Astrocyte of the cerebellum (primary cell): ENCODE measurements around the gene CFAP299.

ENCODE experiments used
- DNase-seq: peaks from one replicate; pipeline ENCODE4 v3.0.0-alpha.2; 2011; ENCODE audit warnings: low read depth
- H3K4me3 ChIP-seq: 2 replicates; pipeline ENCODE4 v1.5.1; 2011; ENCODE audit warnings: mild to moderate bottlenecking, low read depth, low read length, moderate library complexity
- in situ Hi-C: cut with HindIII; loops from 2 replicates; pipeline ENCODE4 v1.10.0; 2017; ENCODE audit warnings: low sequenced_read_pairs
- TF ChIP-seq, protein P1 (sequence below): IDR thresholded peaks from 2 replicates; pipeline ENCODE4 v1.5.1; 2012; ENCODE audit warnings: low read length, low read depth, moderate library complexity, mild to moderate bottlenecking; ENCODE audit errors: missing control alignments

The CFAP299 gene

DNA sequence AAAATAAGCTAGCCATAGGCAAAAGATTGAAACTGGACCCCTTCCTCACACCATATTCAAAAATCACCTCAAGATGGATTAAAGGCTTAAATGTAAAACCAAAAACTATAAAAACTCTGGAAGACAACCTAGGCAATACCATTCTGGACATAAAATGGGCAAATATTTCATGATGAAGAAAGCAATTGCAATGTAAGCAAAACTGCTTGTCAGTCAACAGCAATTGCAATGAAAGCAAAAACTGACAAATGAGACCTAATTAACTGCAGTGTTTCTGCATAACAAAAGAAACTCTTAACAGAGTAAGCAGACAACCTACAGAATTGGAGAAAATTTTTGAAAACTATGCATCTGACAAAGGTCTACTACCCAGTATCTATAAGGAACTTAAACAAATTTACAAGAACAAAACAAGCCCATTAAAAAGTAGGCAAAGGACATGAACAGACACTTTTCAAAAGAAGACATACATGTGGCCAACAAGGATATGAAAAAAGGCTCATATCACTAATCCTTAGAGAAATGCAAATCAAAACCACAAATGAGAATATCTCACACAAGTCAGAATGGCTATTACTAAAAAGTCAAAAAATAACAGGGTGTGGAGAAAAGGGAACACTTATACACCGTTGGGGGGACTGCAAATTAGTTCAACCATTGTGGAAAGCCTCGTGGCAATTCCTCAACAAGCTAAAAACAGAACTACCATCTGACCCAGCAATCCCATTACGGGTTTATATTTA, 46.7 kb downstream of the CFAP299 start:
- TF ChIP-seq, protein P1, sequence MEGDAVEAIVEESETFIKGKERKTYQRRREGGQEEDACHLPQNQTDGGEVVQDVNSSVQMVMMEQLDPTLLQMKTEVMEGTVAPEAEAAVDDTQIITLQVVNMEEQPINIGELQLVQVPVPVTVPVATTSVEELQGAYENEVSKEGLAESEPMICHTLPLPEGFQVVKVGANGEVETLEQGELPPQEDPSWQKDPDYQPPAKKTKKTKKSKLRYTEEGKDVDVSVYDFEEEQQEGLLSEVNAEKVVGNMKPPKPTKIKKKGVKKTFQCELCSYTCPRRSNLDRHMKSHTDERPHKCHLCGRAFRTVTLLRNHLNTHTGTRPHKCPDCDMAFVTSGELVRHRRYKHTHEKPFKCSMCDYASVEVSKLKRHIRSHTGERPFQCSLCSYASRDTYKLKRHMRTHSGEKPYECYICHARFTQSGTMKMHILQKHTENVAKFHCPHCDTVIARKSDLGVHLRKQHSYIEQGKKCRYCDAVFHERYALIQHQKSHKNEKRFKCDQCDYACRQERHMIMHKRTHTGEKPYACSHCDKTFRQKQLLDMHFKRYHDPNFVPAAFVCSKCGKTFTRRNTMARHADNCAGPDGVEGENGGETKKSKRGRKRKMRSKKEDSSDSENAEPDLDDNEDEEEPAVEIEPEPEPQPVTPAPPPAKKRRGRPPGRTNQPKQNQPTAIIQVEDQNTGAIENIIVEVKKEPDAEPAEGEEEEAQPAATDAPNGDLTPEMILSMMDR = no peak
- H3K4me3 ChIP-seq = no peak overlapping the region
- DNase-seq = no peak
- in situ Hi-C loops = no loop called here

DNA sequence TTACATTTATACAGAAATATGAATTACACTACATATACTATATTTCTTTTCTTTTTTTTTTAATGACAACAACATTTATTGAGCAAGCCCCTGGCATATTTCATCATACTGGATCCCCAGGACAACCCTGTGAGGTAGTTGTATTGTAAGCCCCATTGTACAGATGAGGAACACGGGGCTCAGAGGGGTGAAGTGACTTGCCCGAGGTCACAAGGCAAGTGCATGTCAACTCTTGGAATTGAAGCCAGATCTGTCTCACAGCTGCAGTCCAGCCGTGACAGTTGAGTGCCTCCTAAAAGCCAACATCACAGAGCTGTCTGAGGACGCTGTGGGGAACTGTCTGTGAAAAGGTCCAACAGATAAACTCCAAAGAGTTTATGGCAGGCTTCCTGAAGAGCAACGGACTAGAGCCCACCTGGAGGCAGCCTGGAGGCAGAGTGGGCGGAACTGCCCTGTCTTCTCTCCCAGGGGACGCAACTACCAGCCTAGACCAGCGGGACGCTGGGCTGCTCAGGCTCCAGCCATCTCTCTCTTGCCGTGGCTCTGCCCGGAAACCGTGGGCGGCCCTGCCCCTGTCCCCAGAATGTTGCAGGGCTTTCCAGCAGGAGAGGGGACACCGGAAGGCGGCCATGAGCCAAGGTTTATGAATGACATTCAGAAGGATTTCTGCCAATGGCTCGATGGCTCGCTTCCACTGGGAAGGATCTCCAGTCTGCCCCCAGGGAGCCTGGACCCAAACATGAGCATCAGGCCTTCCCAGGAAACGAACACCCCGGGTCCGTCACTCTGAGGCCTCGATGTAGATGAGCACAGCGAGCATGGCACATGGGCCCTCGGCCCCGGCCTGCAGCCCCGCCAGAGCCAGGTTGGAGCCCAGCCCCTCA, 50.1 kb downstream of the CFAP299 start:
- in situ Hi-C loops = no loop called here
- no peak overlapping the region for H3K4me3 ChIP-seq

DNA sequence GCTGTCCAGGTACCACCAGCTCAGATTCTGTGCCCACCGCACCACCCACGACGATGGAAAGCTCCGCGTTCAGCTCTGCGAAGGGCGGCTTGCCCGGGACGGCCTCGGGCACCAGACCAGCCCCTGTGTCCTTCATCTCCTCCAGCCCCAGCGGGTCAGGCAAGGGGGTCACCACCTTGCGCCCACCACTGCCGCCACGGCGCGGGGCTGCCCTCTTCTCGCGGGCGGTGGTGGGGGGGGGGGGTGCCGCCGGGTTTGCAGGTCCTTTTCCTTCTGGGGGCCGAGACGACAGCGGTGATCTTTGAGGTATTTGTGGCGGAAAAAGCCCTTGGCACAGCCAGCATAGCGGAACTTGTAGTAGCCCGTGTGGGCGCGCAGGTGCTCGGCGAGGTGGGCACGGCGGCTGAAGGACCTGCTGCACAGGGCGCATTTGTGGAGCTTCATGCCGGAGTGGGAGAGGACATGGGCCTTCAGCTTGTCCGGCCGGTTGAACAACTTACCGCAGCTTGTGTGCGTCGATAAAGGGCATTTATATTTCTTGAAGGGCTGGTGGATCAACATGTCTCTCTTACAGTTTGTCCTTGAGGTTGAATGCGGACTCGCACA, 50.9 kb downstream of the CFAP299 start:
- in situ Hi-C loops = no loop called here
- TF ChIP-seq, protein P1 = no peak
- no peak for DNase-seq
- no peak overlapping the region for H3K4me3 ChIP-seq

More for the DNA sequence above, 50.1 kb downstream of the CFAP299 start:
- DNase-seq = no peak
- TF ChIP-seq, protein P1 = no peak

DNA sequence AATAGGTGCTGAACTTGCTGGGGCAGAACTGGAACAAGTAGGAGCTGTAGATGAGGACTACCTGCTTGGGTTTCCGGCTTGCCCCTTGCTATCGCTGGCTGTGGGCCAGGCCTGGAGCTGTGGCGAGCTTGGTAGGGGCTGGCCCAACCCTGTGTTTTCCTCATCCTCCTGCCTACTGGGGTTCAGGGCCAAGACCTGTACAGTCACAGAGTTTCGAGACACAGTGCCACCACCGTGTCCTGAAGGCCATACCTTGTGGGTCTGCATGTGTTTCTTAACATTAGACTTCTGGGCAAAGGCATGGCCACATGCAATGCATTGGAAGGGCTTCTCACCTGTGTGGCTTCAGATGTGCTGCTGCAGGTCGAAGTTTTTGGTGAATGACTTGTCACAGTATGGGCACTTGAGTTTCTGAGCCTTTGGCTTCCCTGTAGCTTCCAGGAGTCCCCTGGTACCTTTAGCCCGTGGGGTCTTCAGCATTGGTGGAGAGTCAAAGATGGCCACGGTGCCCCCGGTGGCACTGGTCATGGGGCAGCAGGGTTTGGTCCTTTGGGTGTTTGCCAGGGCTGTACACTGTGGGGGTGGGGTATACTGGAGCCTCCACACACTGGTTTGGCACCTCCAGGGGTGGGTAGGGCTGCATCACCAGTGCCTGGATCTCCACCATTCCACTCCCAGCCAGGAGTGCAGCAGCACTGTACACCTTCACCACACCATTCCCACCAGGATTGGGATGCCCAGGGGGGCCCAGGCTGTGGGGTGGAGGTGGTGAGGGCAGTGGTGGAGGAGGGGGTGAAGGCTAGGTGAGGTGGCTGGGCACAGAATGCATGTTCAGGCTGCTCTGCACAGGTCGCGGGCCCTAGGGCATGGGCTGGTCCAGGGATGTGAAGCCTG, 52.1 kb downstream of the CFAP299 start:
- in situ Hi-C loops = no loop called here
- no peak for DNase-seq
- TF ChIP-seq, protein P1 = no peak
- H3K4me3 ChIP-seq = no peak overlapping the region

DNA sequence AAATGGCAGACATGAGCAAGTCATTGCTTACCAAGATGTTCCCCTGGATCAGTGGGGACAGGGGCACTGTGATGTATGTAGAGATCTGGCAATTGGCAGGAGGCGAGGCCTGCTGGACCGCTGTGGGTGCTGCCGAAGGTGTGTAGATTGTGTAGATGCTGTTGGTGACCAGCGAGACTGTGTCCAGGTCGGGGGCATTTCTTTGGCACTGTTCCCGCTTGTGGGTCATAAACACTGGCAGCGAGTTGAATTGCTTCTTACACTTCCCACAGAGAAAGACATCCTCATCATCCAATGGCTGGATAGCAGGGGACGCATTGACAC, 52.7 kb downstream of the CFAP299 start:
- H3K4me3 ChIP-seq = no peak overlapping the region
- TF ChIP-seq, protein P1 = no peak
- no peak for DNase-seq
- in situ Hi-C loops = no loop called here

DNA sequence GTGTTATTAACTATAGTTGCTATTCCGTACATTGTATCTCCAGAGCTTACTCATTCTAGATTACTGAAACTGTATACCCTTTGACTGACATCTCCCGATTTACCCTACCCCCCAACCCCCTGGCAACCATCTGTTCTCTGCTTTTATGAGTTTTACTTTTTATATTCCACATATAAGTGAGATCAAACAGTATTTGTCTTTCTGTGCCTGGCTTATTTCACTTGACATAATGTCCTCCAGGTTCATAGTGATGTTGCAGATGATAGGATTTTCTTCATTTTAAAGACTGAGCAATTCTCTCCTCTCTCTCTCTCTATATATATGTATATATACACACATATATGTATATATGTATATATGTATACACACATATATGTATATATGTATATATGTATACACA, 54.6 kb downstream of the CFAP299 start:
- in situ Hi-C loops = no loop called here
- TF ChIP-seq, protein P1 = no peak

More for the DNA sequence above, 54.6 kb downstream of the CFAP299 start:
- H3K4me3 ChIP-seq = no peak overlapping the region
- no peak for DNase-seq
